Measurements from ENCODE around the gene COL6A2. TPM values are rescaled to one million over a fixed set of nuclear protein-coding genes. Genes with fewer than 3 reads are reported as not detected.

Gene COL6A2
- total RNA-seq, 1 experiment from 2014 or later: 111 TPM

DNA sequence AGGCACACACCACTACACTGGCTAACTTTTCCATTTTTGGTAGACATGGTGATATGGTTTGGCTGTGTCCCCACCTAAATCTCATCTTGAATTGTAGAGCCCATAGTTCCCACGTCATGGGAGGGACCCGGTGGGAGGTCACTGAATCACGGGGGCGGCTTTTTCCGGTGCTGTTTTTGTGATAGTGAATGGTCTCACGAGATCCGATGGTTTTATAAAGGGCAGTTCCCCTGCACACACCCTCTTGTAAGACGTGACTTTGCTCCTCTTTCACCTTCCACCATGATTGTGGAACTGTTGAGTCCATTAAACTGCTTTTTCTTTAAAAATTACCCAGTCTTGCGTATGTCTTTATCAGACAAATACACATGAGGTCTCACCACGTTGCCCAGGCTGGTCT is 58.8 kb downstream of the COL6A2 start (continued):
- no peak for TF ChIP-seq PREB (CRISPR knock-in tag; IDR thresholded peaks at IDR 0.05; ENCODE audit: borderline replicate concordance)
- TF ChIP-seq, protein P1, sequence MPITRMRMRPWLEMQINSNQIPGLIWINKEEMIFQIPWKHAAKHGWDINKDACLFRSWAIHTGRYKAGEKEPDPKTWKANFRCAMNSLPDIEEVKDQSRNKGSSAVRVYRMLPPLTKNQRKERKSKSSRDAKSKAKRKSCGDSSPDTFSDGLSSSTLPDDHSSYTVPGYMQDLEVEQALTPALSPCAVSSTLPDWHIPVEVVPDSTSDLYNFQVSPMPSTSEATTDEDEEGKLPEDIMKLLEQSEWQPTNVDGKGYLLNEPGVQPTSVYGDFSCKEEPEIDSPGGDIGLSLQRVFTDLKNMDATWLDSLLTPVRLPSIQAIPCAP (CRISPR knock-in tag; IDR thresholded peaks at IDR 0.05): no peak
- TF ChIP-seq, protein P2, sequence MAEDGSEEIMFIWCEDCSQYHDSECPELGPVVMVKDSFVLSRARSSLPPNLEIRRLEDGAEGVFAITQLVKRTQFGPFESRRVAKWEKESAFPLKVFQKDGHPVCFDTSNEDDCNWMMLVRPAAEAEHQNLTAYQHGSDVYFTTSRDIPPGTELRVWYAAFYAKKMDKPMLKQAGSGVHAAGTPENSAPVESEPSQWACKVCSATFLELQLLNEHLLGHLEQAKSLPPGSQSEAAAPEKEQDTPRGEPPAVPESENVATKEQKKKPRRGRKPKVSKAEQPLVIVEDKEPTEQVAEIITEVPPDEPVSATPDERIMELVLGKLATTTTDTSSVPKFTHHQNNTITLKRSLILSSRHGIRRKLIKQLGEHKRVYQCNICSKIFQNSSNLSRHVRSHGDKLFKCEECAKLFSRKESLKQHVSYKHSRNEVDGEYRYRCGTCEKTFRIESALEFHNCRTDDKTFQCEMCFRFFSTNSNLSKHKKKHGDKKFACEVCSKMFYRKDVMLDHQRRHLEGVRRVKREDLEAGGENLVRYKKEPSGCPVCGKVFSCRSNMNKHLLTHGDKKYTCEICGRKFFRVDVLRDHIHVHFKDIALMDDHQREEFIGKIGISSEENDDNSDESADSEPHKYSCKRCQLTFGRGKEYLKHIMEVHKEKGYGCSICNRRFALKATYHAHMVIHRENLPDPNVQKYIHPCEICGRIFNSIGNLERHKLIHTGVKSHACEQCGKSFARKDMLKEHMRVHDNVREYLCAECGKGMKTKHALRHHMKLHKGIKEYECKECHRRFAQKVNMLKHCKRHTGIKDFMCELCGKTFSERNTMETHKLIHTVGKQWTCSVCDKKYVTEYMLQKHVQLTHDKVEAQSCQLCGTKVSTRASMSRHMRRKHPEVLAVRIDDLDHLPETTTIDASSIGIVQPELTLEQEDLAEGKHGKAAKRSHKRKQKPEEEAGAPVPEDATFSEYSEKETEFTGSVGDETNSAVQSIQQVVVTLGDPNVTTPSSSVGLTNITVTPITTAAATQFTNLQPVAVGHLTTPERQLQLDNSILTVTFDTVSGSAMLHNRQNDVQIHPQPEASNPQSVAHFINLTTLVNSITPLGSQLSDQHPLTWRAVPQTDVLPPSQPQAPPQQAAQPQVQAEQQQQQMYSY (CRISPR knock-in tag; IDR thresholded peaks at IDR 0.05): no peak

DNA sequence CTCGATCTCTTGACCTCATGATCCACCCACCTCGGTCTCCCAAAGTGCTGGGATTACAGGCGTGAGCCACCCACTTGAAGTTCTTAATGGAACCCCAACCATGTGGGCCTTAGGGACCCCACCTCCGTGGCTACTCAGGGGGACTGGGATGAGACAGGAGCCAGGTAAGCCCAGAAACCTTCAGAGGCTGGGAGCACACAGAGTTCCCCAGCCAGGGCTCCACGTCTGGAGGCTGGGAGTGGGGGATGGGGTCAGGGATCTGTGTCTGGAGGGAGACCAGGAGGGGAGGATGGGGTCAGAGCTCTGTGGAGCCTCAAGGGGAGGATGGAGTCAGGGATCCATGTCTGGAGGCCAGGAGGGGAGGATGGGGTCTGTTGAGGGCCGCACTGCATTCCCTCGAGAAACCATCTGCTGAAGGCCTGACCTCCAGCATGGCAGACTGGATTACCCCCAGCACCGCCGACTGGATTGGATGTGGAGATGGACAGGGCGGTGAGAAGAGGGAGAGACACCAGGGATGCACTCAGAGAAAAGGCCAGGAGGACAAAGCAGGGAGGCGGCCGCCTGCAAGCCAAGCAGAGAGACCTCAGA is 59.6 kb downstream of the COL6A2 start:
- Mint-ChIP-seq H3K27me3 (ENCODE audit: low read depth) (no peaks in the 10 kb centered on the region), H3K4me3 (no peak overlapping the region), H3K9me3 (no peaks in the 10 kb centered on the region), H3K4me1 (peaks cover 2% of the 10 kb centered on the region), H3K36me3 (peaks cover 6% of the 10 kb centered on the region), H3K27ac (no peak overlapping the region; the same call in 1 of the 2 replicates)
- ChIA-PET POLR2A (no interaction called here), CTCF (interaction anchor here (0.7 kb wide), 1 partner anchor 14 kb away, joined by 3 read pairs; no protein-coding TSS in a partner anchor)
- TF ChIP-seq OVOL2 (CRISPR knock-in tag; IDR thresholded peaks at IDR 0.05; ENCODE audit: borderline replicate concordance) (no peak), PREB (CRISPR knock-in tag; IDR thresholded peaks at IDR 0.05; ENCODE audit: borderline replicate concordance) (no peak), ZNF396 (CRISPR knock-in tag; IDR thresholded peaks at IDR 0.05; ENCODE audit: borderline replicate concordance) (no peak), EMX1 (CRISPR knock-in tag; IDR thresholded peaks at IDR 0.05) (no peak), SMAD4 (CRISPR knock-in tag; IDR thresholded peaks at IDR 0.05) (no peak)
- DNase-seq (ENCODE audit: low spot score) (no peak), ATAC-seq (no peak)

GRCh38 chr21:46157987-46158451 is 60.1 kb downstream of the COL6A2 start:
- POLR2A ChIA-PET: no interaction called here
- ATAC-seq: no peak
- Mint-ChIP-seq H3K4me1 (no peaks in the 10 kb centered on the region), H3K36me3 (peaks cover 11% of the 10 kb centered on the region), H3K27me3 (ENCODE audit: low read depth) (no peaks in the 10 kb centered on the region), H3K9me3 (0 out of 2 replicates have a peak, but pooled peaks cover 3% of the 10 kb centered on the region), H3K27ac (no peak overlapping the region; the same call in 1 of the 2 replicates), H3K4me3 (no peak overlapping the region)
- no peak for DNase-seq (ENCODE audit: low spot score)
- TF ChIP-seq, protein P3, sequence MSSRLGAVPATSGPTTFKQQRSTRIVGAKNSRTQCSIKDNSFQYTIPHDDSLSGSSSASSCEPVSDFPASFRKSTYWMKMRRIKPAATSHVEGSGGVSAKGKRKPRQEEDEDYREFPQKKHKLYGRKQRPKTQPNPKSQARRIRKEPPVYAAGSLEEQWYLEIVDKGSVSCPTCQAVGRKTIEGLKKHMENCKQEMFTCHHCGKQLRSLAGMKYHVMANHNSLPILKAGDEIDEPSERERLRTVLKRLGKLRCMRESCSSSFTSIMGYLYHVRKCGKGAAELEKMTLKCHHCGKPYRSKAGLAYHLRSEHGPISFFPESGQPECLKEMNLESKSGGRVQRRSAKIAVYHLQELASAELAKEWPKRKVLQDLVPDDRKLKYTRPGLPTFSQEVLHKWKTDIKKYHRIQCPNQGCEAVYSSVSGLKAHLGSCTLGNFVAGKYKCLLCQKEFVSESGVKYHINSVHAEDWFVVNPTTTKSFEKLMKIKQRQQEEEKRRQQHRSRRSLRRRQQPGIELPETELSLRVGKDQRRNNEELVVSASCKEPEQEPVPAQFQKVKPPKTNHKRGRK (CRISPR knock-in tag; IDR thresholded peaks at IDR 0.05; ENCODE audit: borderline replicate concordance): no peak
- no peak for TF ChIP-seq E2F5 (CRISPR knock-in tag; IDR thresholded peaks at IDR 0.05)
- CTCF ChIA-PET: interaction anchor here (1.2 to 1.4 kb wide), 2 partner anchors 8 to 15 kb away, joined by 4 read pairs; no protein-coding TSS in a partner anchor
